Activated naive CD4-positive, alpha-beta T cell treated with anti-CD3 and anti-CD28 coated beads, Interleukin-2, amount 50 U/mL, for 72 hours (primary cell): ENCODE data around the gene WHRN. TPM values are rescaled to one million over a fixed set of nuclear protein-coding genes. Genes with fewer than 3 reads are reported as not detected.

Source experiments
- ATAC-seq, 2 donors: fragments of 150-1000 bp; cut with Tn5 transposase; 2 replicates each; pipeline ENCODE4 v1.10.0; 2021; ENCODE audit warnings: mild to moderate bottlenecking in 2 of 2, moderate library complexity in 2 of 2
- DNase-seq, 2 donors: peaks; one replicate each; pipeline ENCODE4 v3.0.0; 2021 to 2022; ENCODE audit warnings: low spot score in 2 of 2
- H3K27ac Mint-ChIP-seq, 2 donors: one replicate each; pipeline ENCODE4 v1.8.0; 2022; ENCODE audit warnings: mild to moderate bottlenecking in 2 of 2, mixed read lengths in 2 of 2
- H3K36me3 Mint-ChIP-seq, 2 donors: one replicate each; pipeline ENCODE4 v1.8.0; 2022; ENCODE audit warnings: mixed read lengths in 2 of 2
- H3K9me3 Mint-ChIP-seq, 2 donors: one replicate each; pipeline ENCODE4 v1.8.0; 2022; ENCODE audit warnings: mixed read lengths in 2 of 2
- total RNA-seq, 2 donors: library from RNA; stranded (reverse); gene quantifications; one replicate each; pipeline ENCODE4 v1.2.3, GENCODE V29; 2022

WHRN gene
- total RNA-seq, 2 donors from 2014 or later: 4.7 to 5.2 TPM

- ATAC-seq (peak; percentile 4 to 6), DNase-seq (no peak)
- H3K36me3 Mint-ChIP-seq: peaks cover 5 to 7% of the 10 kb centered on the region in 2 donors
- H3K9me3 Mint-ChIP-seq: peaks cover 3 to 6% of the 10 kb centered on the region in 2 donors
- H3K27ac Mint-ChIP-seq: peak overlapping the region; percentile 77 to 80
Measured at GRCh38 chr9:114484215-114484853, 20.9 kb downstream of the WHRN start.

DNA sequence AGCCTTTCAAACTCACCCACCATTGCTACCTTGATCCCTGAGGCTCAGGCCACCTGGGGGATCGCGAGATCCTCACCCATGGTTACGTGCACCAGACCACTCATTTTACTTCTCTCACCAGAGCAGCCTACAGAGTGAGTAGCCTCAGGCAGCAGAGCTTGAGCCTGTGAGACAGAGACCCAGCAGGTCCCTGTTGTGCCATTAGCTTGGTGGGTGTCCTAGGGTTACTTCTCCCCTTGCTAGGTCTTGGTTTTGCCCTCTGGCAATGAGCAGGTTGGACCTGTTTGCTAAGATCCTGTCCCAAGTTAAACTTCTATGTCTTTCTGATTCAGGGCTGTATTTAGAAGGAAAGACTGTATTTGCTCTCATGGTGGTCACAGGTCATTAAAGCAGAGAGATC is 21.8 kb downstream of the WHRN start:
- Mint-ChIP-seq H3K36me3 (peaks cover 5 to 7% of the 10 kb centered on the region in 2 donors), H3K27ac (no peak overlapping the region), H3K9me3 (peaks cover 3 to 6% of the 10 kb centered on the region in 2 donors)
- ATAC-seq (no peak), DNase-seq (no peak)

- ATAC-seq: no peak
- no peak for DNase-seq
- Mint-ChIP-seq H3K27ac (no peak overlapping the region), H3K9me3 (peaks cover 3 to 6% of the 10 kb centered on the region in 2 donors), H3K36me3 (peaks cover 5 to 7% of the 10 kb centered on the region in 2 donors)
Measured at GRCh38 chr9:114482593-114482992, 22.7 kb downstream of the WHRN start.

DNA sequence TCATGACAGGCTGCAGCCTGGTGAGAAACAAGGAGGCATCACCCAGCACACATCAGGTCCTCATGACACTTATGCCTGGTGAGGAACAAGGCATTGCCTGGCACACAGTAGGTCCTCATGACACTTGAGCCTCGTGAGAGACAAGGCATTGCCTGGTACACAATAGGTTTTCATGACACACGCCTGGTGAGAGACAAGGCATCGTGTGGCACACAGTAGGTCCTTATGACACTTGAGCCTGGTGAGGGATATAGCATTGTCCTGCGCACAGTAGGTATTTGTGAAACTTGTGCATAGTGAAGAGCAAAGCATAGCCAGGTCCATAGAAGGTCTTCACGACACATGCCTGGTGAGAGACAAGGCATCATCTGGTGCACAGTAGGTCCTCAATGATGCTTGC is 23.5 kb downstream of the WHRN start:
- ATAC-seq (no peak), DNase-seq (no peak)
- Mint-ChIP-seq H3K27ac (peak overlapping the region in 1 of 2 donors; percentile 67), H3K9me3 (peaks cover 3 to 6% of the 10 kb centered on the region in 2 donors), H3K36me3 (peaks cover 5 to 7% of the 10 kb centered on the region in 2 donors)

DNA sequence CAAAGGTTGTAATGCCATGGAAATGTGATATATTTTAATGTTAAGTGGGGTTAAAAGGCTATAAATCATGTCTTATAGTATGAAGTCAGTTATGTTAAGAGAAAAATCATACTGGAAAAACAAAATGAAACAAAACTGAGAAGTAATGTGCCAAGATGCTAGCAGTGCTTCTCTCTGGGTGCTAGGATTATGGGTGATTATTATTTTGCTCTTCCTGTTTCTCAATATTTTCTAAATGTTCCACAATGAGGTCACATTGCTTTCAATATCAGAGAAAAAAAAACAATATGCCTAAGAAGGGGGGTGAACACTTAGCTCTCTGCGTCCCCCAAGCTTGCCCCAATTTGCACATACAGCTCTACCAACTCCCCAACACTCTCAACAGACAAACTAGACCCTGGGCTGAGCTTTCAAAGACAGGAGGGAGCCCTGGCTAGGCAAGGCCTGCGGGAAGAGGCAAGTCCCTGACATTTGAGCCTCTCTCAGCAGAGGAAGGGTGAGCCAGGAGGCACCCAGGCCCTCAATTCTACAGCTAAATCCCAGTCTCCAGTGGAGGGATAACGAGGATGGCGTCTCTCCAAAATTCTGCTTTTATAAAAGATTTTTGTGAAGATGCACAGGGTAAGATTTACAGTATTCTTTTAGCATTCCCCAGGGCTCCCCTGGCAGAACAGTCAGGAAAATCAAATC is 24.4 kb downstream of the WHRN start:
- ATAC-seq: no peak
- peak overlapping the region in 1 of 2 donors; percentile 67 for H3K27ac Mint-ChIP-seq
- no peak for DNase-seq
- peaks cover 3 to 6% of the 10 kb centered on the region in 2 donors for H3K9me3 Mint-ChIP-seq
- H3K36me3 Mint-ChIP-seq: peaks cover 5 to 7% of the 10 kb centered on the region in 2 donors

DNA sequence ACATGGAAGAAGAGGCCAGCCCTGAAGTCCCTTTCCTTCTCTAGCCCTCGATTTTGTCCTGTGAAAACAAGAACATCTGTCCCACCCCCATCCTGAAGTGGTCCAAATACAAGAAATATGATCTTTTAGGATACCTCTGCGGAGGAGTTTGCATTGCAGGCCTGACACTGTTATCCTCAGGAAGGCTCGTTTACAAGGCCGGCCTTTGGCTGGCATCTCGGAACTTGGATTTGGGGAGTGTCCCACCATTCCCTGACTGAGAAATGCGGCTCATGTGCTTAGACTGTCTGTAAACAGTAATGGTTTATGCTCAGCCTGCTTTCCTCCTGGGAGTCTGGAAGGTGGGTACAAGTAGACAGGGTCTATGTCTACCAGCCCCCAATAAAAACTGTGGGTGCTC is 26.4 kb downstream of the WHRN start:
- Mint-ChIP-seq H3K36me3 (no peaks in the 10 kb centered on the region), H3K9me3 (no peaks in the 10 kb centered on the region), H3K27ac (no peak overlapping the region)
- DNase-seq (no peak), ATAC-seq (no peak)

DNA sequence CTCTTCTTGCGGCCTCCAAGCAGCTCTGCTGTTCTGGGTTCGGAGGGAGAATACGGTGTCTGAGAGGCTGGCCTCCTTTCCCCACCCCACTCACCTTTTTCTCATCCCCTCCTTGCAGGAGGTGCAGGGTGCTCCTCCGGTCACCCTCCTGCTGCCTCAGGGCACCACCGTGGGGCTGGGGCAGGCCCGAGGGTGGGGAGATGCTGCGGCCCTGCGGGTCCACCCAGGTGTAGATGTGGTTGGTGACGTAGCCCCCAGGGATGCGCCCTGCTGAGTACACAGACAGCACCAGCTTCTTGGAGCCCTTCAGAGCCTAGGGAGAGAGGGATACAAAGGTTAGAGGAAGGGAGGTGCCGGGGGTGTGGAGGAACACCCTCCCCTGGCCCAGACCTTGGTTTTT is 26.8 kb downstream of the WHRN start:
- Mint-ChIP-seq H3K27ac (peak overlapping the region in 1 of 2 donors; percentile 22), H3K9me3 (no peaks in the 10 kb centered on the region)

DNA sequence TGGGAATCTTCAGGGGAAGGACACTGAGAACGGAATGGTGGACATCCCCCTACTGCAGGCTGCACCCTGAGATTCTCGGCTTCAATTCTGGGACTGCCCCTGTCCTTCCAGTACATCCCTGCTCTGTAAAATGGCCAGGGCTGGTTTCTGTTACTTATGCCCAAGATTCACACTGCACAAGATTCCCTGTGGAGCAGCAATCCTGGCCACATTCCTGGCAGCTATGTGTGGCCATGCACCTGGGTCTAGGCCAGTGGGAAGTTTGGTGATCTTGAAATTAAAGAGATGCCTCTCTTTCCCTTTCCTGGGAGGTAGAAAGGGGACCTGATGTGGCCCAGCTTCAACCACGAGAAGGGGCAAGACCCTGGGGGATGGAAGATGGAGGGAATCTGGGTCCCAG is 27.6 kb downstream of the WHRN start:
- no peaks in the 10 kb centered on the region for H3K36me3 Mint-ChIP-seq
- no peaks in the 10 kb centered on the region for H3K9me3 Mint-ChIP-seq
- ATAC-seq (no peak), DNase-seq (no peak)
- no peak overlapping the region for H3K27ac Mint-ChIP-seq

More for the DNA sequence above, 26.8 kb downstream of the WHRN start:
- H3K36me3 Mint-ChIP-seq: no peaks in the 10 kb centered on the region
- no peak for DNase-seq
- no peak for ATAC-seq

DNA sequence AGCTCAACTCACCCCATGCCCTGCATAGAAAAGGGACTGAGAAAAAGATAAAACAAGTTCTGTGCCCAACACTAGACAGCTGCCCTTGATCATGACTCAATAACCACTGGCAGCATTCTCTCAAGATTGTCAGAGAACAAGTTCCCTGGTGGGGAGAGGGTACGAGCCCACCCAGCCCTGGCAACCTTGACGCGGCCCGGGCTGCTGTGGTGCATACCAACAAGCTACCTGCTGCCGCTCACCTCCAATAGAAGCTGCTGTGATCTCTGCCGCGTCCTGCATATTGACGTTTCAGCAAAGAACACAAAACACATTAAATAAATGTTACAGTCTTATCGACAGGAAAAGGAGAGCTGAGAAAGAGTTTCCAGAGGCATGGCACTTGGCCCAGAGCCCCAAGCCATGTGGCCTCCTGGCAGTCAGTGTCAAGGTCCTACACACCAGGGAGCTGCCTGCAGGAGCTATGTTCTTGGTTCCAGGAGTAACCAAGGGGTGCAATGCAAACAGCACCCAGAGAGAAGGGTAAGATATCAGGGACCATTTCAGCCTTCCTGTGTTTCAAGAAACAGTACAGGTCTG is 28.3 kb downstream of the WHRN start:
- DNase-seq (no peak), ATAC-seq (no peak)
- Mint-ChIP-seq H3K36me3 (no peaks in the 10 kb centered on the region), H3K27ac (peak overlapping the region in 1 of 2 donors; percentile 32), H3K9me3 (no peaks in the 10 kb centered on the region)

GRCh38 chr9:114475412-114476135 is 29.7 kb downstream of the WHRN start:
- Mint-ChIP-seq H3K9me3 (no peaks in the 10 kb centered on the region), H3K27ac (no peak overlapping the region), H3K36me3 (no peaks in the 10 kb centered on the region)
- DNase-seq (no peak), ATAC-seq (no peak)

- DNase-seq: no peak
- Mint-ChIP-seq H3K9me3 (no peaks in the 10 kb centered on the region), H3K36me3 (no peaks in the 10 kb centered on the region), H3K27ac (peak overlapping the region in 1 of 2 donors; percentile 22)
- ATAC-seq: no peak
Measured at GRCh38 chr9:114474425-114474824, 30.8 kb downstream of the WHRN start.

DNA sequence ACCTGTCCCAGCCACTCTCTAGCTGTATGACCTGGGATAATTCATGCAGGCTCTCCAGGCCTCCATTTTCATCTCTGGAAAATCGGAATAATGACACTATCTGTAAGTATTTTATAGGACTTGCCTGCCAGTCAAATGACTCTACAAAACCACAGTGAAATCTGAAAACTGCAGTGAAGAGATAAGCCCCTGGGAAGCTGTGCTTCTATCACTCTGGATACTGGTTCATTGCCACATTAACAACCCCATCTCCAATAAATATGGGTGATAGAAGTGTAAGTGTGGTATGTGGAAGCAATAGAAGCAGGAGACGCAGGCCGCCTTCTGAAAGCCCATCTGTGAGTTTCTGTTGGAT is 31.8 kb downstream of the WHRN start:
- Mint-ChIP-seq H3K36me3 (no peaks in the 10 kb centered on the region), H3K27ac (no peak overlapping the region), H3K9me3 (no peaks in the 10 kb centered on the region)
- no peak for DNase-seq
- ATAC-seq: no peak

DNA sequence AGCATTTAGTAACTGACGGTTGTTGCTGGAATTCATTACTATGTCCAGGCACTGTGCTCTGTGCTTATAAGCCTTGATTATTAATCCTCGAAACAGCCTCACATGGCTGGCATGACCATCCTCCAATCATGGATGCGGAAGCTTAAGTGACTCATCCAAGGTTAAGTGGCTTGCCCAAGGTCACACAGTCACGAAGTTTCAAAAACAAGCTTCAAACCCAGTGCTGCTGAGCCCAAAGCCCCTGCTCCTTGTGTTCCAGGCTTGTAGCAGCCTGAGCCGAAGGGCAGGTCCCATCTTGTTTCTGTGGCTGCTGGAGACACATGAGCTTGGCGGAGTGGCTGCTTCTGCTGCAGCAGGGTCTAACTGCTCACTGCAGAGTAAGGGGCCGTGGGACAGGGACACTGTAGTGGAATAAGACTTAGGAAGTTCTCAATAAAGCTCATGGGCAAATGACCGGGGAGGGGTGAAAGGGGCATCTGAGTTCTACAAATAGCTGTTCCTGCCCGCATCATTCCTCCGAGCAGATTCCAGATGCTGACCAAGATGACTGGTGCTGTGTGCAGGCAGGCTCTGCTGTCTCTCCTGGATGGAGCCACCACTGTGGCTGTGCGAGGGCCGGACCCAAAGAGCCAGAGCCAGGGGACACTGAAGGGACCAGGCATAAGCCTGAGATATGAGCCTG is 32.4 kb downstream of the WHRN start:
- no peak for ATAC-seq
- no peaks in the 10 kb centered on the region for H3K36me3 Mint-ChIP-seq
- no peaks in the 10 kb centered on the region for H3K9me3 Mint-ChIP-seq
- DNase-seq: no peak
- no peak overlapping the region for H3K27ac Mint-ChIP-seq

DNA sequence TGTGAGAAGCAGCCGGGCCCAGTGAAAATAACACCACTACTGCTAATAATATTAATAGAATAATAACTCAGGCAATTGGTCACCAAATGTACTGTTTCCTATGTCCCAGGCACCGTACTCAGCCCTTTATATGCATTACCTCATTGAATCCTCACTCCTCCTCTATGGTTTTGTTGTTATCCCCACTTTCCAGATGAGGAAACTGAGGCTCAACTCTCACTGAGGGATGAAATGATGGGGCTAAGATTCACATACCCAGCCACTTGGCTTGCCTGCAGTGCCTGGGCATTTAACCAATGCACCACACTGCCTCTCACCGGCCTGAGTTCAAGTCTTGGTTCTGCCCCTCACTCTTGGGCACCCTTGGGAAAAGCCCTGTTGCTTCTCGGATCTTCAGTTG is 34.1 kb downstream of the WHRN start:
- no peak for DNase-seq
- no peak for ATAC-seq
- Mint-ChIP-seq H3K9me3 (no peaks in the 10 kb centered on the region), H3K36me3 (no peaks in the 10 kb centered on the region), H3K27ac (no peak overlapping the region)

- DNase-seq (no peak), ATAC-seq (no peak)
- Mint-ChIP-seq H3K27ac (no peak overlapping the region), H3K36me3 (no peaks in the 10 kb centered on the region), H3K9me3 (no peaks in the 10 kb centered on the region)
Measured at GRCh38 chr9:114470581-114470980, 34.7 kb downstream of the WHRN start.

- Mint-ChIP-seq H3K27ac (no peak overlapping the region), H3K36me3 (no peaks in the 10 kb centered on the region), H3K9me3 (no peaks in the 10 kb centered on the region)
- no peak for ATAC-seq
- no peak for DNase-seq
Measured at GRCh38 chr9:114470121-114470520, 35.2 kb downstream of the WHRN start.
